Natural killer cell (primary cell): ENCODE measurements around the gene TTC21A. TPM values are rescaled to one million over a fixed set of nuclear protein-coding genes. Genes with fewer than 3 reads are reported as not detected.

Source experiments
- ATAC-seq, 3 donors: fragments of 150-1000 bp in 2 of 3; fragments of 200-7000 bp in 1 of 3; cut with Tn5 transposase; 1 replicate in 1 of 3; 2 replicates in 2 of 3; pipeline ENCODE4 v1.10.0; 2021; ENCODE audit warnings: mild to moderate bottlenecking in 2 of 3, moderate library complexity in 2 of 3
- DNase-seq, 2 donors: peaks; one replicate each; pipeline versions ENCODE4 v3.0.0 to v3.0.0-alpha.2; 2013 to 2021; ENCODE audit warnings: mixed read lengths in 1 of 2
- H3K27ac ChIP-seq: one replicate; pipeline ENCODE4 v1.5.1; 2013; ENCODE audit warnings: mild to moderate bottlenecking, low read length
- H3K27me3 ChIP-seq: one replicate; pipeline ENCODE4 v1.6.1; 2013; ENCODE audit warnings: low read length; ENCODE audit not compliant: control insufficient read depth, insufficient read depth
- H3K36me3 ChIP-seq: one replicate; pipeline ENCODE4 v1.6.1; 2013; ENCODE audit warnings: low read length; ENCODE audit not compliant: control insufficient read depth, insufficient read depth
- H3K4me1 ChIP-seq: one replicate; pipeline ENCODE4 v1.6.1; 2013; ENCODE audit warnings: low read length; ENCODE audit not compliant: control insufficient read depth, insufficient read depth
- H3K4me3 ChIP-seq: one replicate; pipeline ENCODE4 v1.5.1; 2013; ENCODE audit warnings: low read length
- H3K9me3 ChIP-seq: one replicate; pipeline ENCODE4 v1.6.1; 2013; ENCODE audit warnings: low read length; ENCODE audit not compliant: control insufficient read depth, insufficient read depth
- H3K27ac Mint-ChIP-seq, 2 donors: one replicate each; pipeline ENCODE4 v1.8.0; 2022; ENCODE audit warnings: mild to moderate bottlenecking in 2 of 2, mixed read lengths in 2 of 2, moderate library complexity in 1 of 2
- H3K27me3 Mint-ChIP-seq, 2 donors: one replicate each; pipeline ENCODE4 v1.8.0; 2022; ENCODE audit warnings: low read depth in 2 of 2, mixed read lengths in 2 of 2
- H3K36me3 Mint-ChIP-seq: one replicate; pipeline ENCODE4 v1.8.0; 2022; ENCODE audit warnings: mixed read lengths
- H3K4me1 Mint-ChIP-seq, 2 donors: one replicate each; pipeline ENCODE4 v1.8.0; 2022; ENCODE audit warnings: mixed read lengths in 2 of 2
- H3K4me3 Mint-ChIP-seq: one replicate; pipeline ENCODE4 v1.8.0; 2022; ENCODE audit warnings: mild to moderate bottlenecking, moderate library complexity, mixed read lengths
- H3K9me3 Mint-ChIP-seq, 2 donors: one replicate each; pipeline ENCODE4 v1.8.0; 2022; ENCODE audit warnings: mixed read lengths in 2 of 2
- CTCF ChIP-seq: fragments of 200-600 bp; IDR thresholded peaks from one replicate; pipeline ENCODE4 v1.8.0; 2022; ENCODE audit warnings: antibody characterized with exemption
- WGBS: methylation state at CpG from one replicate; pipeline ENCODE4 v1.1.7; 2013; ENCODE audit warnings: missing lambda C conversion rate; ENCODE audit not compliant: insufficient coverage; 5-methylcytosine and 5-hydroxymethylcytosine counted together
- intact Hi-C: fragments of 100-400 bp; cut with micrococcal nuclease; formaldehyde crosslinking; loops from one replicate; pipeline ENCODE4 v1.14.2; 2022
- total RNA-seq, 4 donors: library from RNA; stranded (reverse); fragments of 120-200 nt in 1 of 4; gene quantifications; one replicate each; pipeline versions ENCODE4 v1.2.3 to v1.2.4, GENCODE V29; 2013 to 2022

TTC21A gene
- total RNA-seq, 3 donors from 2014 or later (not counting 1 experiment from before 2014, with no cell fraction given): 2.1 to 3.9 (median 2.4) TPM

GRCh38 chr3:39137435-39137936 is 30.0 kb downstream of the TTC21A start:
- intact Hi-C loops: no loop called here
- Mint-ChIP-seq H3K27me3 (no peaks in the 10 kb centered on the region), H3K4me1 (peaks cover 5 to 13% of the 10 kb centered on the region in 2 donors), H3K9me3 (no peaks in the 10 kb centered on the region), H3K36me3 (peaks cover 5% of the 10 kb centered on the region), H3K4me3 (peak overlapping the region; percentile 51), H3K27ac (peak overlapping the region in 1 of 2 donors; percentile 84)
- Histone ChIP-seq H3K4me3 (no peak overlapping the region), H3K27ac (no peak overlapping the region), H3K27me3 (no peaks in the 10 kb centered on the region), H3K9me3 (no peaks in the 10 kb centered on the region), H3K4me1 (peaks cover 14% of the 10 kb centered on the region), H3K36me3 (peaks cover 11% of the 10 kb centered on the region)
- whole genome bisulfite sequencing: 96% methylated on average over 18 of the region's 18 CpGs
- no peak for TF ChIP-seq CTCF
- DNase-seq (no peak), ATAC-seq (peak in 1 of 3 donors; percentile 3)

- no peaks in the 10 kb centered on the region for H3K9me3 ChIP-seq
- no peaks in the 10 kb centered on the region for H3K27me3 ChIP-seq
- H3K27ac ChIP-seq: no peak overlapping the region
- intact Hi-C loops: no loop called here
- H3K9me3 Mint-ChIP-seq: no peaks in the 10 kb centered on the region
- H3K4me1 Mint-ChIP-seq: peaks cover 5 to 13% of the 10 kb centered on the region in 2 donors
- no peaks in the 10 kb centered on the region for H3K27me3 Mint-ChIP-seq
- 89% methylated on average over 10 of the region's 10 CpGs for WGBS
- H3K36me3 Mint-ChIP-seq: peaks cover 5% of the 10 kb centered on the region
- H3K27ac Mint-ChIP-seq: peak overlapping the region; percentile 20 to 84
- no peak overlapping the region for H3K4me3 ChIP-seq
- peak in 1 of 3 donors; percentile 6 for ATAC-seq
- peaks cover 18% of the 10 kb centered on the region for H3K36me3 ChIP-seq
- peaks cover 14% of the 10 kb centered on the region for H3K4me1 ChIP-seq
- peak overlapping the region; percentile 51 for H3K4me3 Mint-ChIP-seq
- no peak for TF ChIP-seq CTCF
- DNase-seq: no peak
These were observed 30.7 kb downstream of the TTC21A start for GRCh38 chr3:39137991-39138803.

GRCh38 chr3:39138804-39139415 is 31.4 kb downstream of the TTC21A start:
- Histone ChIP-seq H3K27ac (no peak overlapping the region), H3K9me3 (no peaks in the 10 kb centered on the region), H3K36me3 (peaks cover 25% of the 10 kb centered on the region), H3K4me1 (peaks cover 14% of the 10 kb centered on the region), H3K27me3 (no peaks in the 10 kb centered on the region), H3K4me3 (no peak overlapping the region)
- Mint-ChIP-seq H3K4me3 (peak overlapping the region; percentile 13), H3K9me3 (no peaks in the 10 kb centered on the region), H3K27me3 (no peaks in the 10 kb centered on the region), H3K4me1 (peaks cover 5 to 13% of the 10 kb centered on the region in 2 donors), H3K27ac (peak overlapping the region; percentile 20 to 84), H3K36me3 (peaks cover 5% of the 10 kb centered on the region)
- ATAC-seq (no peak), DNase-seq (no peak)
- intact Hi-C loops: no loop called here
- no peak for TF ChIP-seq CTCF
- 100% methylated on average over 6 of the region's 7 CpGs for WGBS
